HFF-Myc (cell line): ENCODE results near the gene WAPL.

ENCODE experiments used
- DNase-seq: peaks from one replicate; pipeline ENCODE4 v3.0.0-alpha.2; 2011; ENCODE audit warnings: low read depth; ENCODE audit errors: extremely low read depth
- H3K4me3 ChIP-seq: replicated peaks from 2 replicates; pipeline ENCODE4 v1.5.1; 2011; ENCODE audit warnings: low read depth, mild to moderate bottlenecking, control low read depth, low read length
- CTCF ChIP-seq: IDR thresholded peaks from 2 replicates; pipeline ENCODE4 v1.5.1; 2012; ENCODE audit warnings: mild to moderate bottlenecking, low read depth, low read length, control low read depth; ENCODE audit errors: missing control alignments

Gene WAPL

DNA sequence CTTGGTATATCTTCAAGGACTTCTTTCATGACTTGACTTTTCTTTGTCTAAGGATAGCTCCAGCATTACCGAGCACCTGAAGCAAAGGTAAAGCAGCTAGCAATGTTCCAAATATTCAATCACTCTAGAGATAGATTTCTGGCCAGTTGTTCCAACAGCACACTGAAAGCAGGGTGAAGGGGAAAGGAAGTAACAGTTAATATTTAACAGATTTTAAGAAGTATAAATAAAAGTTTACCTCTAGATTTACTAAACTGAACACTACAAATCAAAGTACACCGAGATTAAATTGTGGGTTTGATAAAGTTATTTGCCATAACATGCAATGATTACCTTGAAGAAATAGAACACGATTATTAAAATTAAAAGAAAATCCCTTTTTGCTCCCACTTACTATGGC, 84.1 kb downstream of the WAPL start:
- no peak for DNase-seq
- H3K4me3 ChIP-seq = no peak overlapping the region

DNA sequence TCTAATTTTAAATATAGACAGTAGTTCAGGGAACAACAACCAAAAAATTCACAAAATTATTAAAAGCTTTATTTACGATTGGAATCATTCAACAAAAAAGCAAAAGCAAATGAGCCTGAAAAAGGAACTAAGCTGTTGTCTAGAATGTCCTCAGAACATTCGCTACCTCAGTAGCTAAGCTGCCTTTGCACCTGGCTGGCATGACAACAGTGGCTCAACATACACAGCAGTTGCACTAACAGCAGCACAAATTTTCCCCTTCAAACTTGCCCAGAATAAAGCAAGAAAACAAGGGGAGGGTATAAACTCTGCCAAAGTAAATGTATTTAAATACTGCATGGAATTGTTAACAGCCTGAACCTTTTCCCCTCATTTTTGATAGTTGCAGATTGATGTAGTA, 84.6 kb downstream of the WAPL start:
- no peak for DNase-seq
- H3K4me3 ChIP-seq = no peak overlapping the region
- TF ChIP-seq CTCF = no peak

More for the DNA sequence above, 84.1 kb downstream of the WAPL start:
- no peak for TF ChIP-seq CTCF

GRCh38 chr10:86434656-86435055, 86.9 kb downstream of the WAPL start:
- no peak for TF ChIP-seq CTCF
- H3K4me3 ChIP-seq = no peak overlapping the region
- DNase-seq = no peak

DNA sequence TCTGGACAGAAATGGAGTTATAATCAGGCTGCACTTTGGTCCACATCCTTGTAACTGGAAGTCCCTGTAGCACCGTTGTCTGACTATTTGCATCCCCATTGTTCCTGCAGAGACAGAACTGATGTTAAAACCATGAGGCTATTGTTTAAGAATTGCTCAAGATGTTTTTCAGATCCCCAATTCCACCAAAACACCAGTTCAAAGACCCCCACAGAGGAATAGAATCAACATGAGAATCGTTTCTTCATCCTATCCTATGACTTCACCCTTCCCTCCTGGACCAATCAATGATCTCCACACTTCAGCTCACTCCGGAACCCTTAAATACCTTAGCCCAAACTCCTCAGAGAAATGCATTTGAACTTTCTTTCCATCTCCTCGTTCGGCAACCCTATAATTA, 97.9 kb downstream of the WAPL start:
- H3K4me3 ChIP-seq = no peak overlapping the region
- TF ChIP-seq CTCF = no peak
- no peak for DNase-seq

DNA sequence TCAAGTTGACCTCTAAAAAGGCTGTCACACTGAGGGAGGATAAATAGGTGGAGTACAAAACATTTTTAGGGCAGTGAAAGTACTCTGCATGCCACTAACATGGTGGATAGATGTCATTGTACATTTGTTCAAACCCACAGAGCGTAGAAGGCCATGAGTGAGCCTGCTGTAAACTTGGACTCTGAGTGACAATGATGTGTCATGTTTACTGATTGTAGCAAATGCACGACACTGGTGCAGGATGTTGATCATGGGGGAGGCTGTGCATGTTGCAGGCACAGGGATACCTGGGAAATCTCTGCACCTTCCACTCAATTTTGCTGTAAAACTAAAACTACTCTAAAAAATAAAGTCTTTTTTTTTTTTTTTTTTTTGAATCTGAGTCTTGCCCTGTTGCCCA, 102.5 kb downstream of the WAPL start:
- no peak for TF ChIP-seq CTCF
- no peak for DNase-seq
- no peak overlapping the region for H3K4me3 ChIP-seq

GRCh38 chr10:86415583-86415982, 106.0 kb downstream of the WAPL start:
- TF ChIP-seq CTCF = no peak
- no peak overlapping the region for H3K4me3 ChIP-seq
- no peak for DNase-seq

- DNase-seq = no peak
- no peak overlapping the region for H3K4me3 ChIP-seq
- TF ChIP-seq CTCF = no peak
Measured at GRCh38 chr10:86415116-86415515, 106.5 kb downstream of the WAPL start.
